Measurements from ENCODE around the gene BLVRA. TPM values are rescaled to one million over a fixed set of nuclear protein-coding genes. Genes with fewer than 3 reads are reported as not detected.

Gene BLVRA
- total RNA-seq, 2 experiments from 2014 or later: 15.7 TPM

GRCh38 chr7:43844257-43844656 is 85.8 kb downstream of the BLVRA start:
- ChIA-PET POLR2A (no interaction called here), CTCF (no interaction called here)
- intact Hi-C loops (cut with DNase I, micrococcal nuclease): no loop called here
- Histone ChIP-seq H3K36me3 (ENCODE audit: insufficient read depth, low read length) (no peaks in the 10 kb centered on the region), H3K4me1 (ENCODE audit: insufficient read depth, low read length) (peaks cover 2% of the 10 kb centered on the region), H3K9me3 (ENCODE audit: control insufficient read depth in 1 of 2, insufficient read depth in 1 of 2, low read length in 2 of 2) (no peaks in the 10 kb centered on the region), H3K27me3 (ENCODE audit: control insufficient read depth in 1 of 2, insufficient read depth in 2 of 2, low read length in 2 of 2) (no peaks in the 10 kb centered on the region), H3K27ac (ENCODE audit: low read depth in 1 of 2, low read length in 2 of 2) (no peak overlapping the region), H3K4me3 (ENCODE audit: low read length) (no peak overlapping the region)
- ATAC-seq (ENCODE audit: poor library complexity) (no peak), DNase-seq (no peak)
- peaks cover 13% of the 10 kb centered on the region for H3K27me3 Mint-ChIP-seq
- H3K4me1 Mint-ChIP-seq (ENCODE audit: low read depth): no peaks in the 10 kb centered on the region
- H3K27ac Mint-ChIP-seq: no peak overlapping the region
- no peaks in the 10 kb centered on the region for H3K9me3 Mint-ChIP-seq
- no peak overlapping the region for H3K4me3 Mint-ChIP-seq
- TF ChIP-seq, protein P1, sequence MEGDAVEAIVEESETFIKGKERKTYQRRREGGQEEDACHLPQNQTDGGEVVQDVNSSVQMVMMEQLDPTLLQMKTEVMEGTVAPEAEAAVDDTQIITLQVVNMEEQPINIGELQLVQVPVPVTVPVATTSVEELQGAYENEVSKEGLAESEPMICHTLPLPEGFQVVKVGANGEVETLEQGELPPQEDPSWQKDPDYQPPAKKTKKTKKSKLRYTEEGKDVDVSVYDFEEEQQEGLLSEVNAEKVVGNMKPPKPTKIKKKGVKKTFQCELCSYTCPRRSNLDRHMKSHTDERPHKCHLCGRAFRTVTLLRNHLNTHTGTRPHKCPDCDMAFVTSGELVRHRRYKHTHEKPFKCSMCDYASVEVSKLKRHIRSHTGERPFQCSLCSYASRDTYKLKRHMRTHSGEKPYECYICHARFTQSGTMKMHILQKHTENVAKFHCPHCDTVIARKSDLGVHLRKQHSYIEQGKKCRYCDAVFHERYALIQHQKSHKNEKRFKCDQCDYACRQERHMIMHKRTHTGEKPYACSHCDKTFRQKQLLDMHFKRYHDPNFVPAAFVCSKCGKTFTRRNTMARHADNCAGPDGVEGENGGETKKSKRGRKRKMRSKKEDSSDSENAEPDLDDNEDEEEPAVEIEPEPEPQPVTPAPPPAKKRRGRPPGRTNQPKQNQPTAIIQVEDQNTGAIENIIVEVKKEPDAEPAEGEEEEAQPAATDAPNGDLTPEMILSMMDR (IDR thresholded peaks at IDR 0.05): no peak
- H3K36me3 Mint-ChIP-seq (ENCODE audit: low read depth): no peaks in the 10 kb centered on the region

DNA sequence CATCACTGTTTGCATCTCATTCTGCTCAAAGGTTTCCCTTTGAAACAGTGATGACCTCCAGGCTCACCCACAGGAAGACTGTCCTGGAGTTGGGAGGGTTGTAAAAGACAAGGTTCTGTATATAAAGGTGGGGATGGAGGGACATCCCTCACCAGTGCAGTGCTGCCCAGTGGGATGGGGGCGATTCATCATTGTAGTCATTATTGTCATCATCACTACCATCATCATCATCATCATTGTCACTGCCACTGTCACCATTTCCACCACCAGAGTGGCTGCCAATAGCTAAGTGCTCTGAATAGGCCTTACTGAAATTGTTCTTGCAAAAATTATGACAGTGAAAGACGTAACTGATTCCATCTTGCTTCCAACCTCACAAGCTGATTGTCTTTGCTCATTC is 86.2 kb downstream of the BLVRA start:
- TF ChIP-seq, protein P1 (IDR thresholded peaks at IDR 0.05): no peak
- Histone ChIP-seq H3K27me3 (ENCODE audit: control insufficient read depth in 1 of 2, insufficient read depth in 2 of 2, low read length in 2 of 2) (no peaks in the 10 kb centered on the region), H3K36me3 (ENCODE audit: insufficient read depth, low read length) (no peaks in the 10 kb centered on the region), H3K4me3 (ENCODE audit: low read length) (no peak overlapping the region), H3K4me1 (ENCODE audit: insufficient read depth, low read length) (no peaks in the 10 kb centered on the region), H3K9me3 (ENCODE audit: control insufficient read depth in 1 of 2, insufficient read depth in 1 of 2, low read length in 2 of 2) (no peaks in the 10 kb centered on the region), H3K27ac (ENCODE audit: low read depth in 1 of 2, low read length in 2 of 2) (no peak overlapping the region)
- CTCF ChIA-PET: no interaction called here
- Mint-ChIP-seq H3K36me3 (ENCODE audit: low read depth) (no peaks in the 10 kb centered on the region), H3K27ac (no peak overlapping the region), H3K4me3 (no peak overlapping the region), H3K9me3 (no peaks in the 10 kb centered on the region), H3K4me1 (ENCODE audit: low read depth) (no peaks in the 10 kb centered on the region), H3K27me3 (peaks cover 13% of the 10 kb centered on the region)
- ATAC-seq (ENCODE audit: poor library complexity) (no peak), DNase-seq (no peak)
- intact Hi-C loops (cut with DNase I, micrococcal nuclease): no loop called here
- POLR2A ChIA-PET: no interaction called here

DNA sequence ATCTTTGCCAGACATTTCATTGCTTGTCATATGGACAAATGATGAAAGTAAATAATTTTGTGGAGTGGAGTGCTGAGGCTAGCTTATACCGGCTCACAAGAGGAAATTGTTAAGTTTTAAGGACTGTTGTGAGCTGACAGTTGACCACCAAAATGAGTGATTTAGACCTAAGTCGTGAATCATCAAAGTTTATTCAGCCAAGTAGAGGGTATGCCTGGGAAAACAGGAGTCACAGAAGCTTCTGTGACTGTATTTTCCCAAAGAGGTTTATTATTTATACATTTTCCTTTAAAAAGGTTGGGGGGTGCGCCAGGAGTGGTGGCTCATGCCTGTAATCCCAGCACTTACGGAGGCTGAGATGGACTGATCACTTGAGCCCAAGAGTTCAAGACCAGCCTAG is 89.0 kb downstream of the BLVRA start:
- POLR2A ChIA-PET: no interaction called here
- Histone ChIP-seq H3K9me3 (ENCODE audit: control insufficient read depth in 1 of 2, insufficient read depth in 1 of 2, low read length in 2 of 2) (no peaks in the 10 kb centered on the region), H3K4me1 (ENCODE audit: insufficient read depth, low read length) (no peaks in the 10 kb centered on the region), H3K4me3 (ENCODE audit: low read length) (no peak overlapping the region), H3K27me3 (ENCODE audit: control insufficient read depth in 1 of 2, insufficient read depth in 2 of 2, low read length in 2 of 2) (no peaks in the 10 kb centered on the region), H3K36me3 (ENCODE audit: insufficient read depth, low read length) (no peaks in the 10 kb centered on the region), H3K27ac (ENCODE audit: low read depth in 1 of 2, low read length in 2 of 2) (no peak overlapping the region)
- TF ChIP-seq, protein P1 (IDR thresholded peaks at IDR 0.05): no peak
- H3K36me3 Mint-ChIP-seq (ENCODE audit: low read depth): no peaks in the 10 kb centered on the region
- no peaks in the 10 kb centered on the region for H3K4me1 Mint-ChIP-seq (ENCODE audit: low read depth)
- H3K9me3 Mint-ChIP-seq: no peaks in the 10 kb centered on the region
- intact Hi-C loops (cut with DNase I, micrococcal nuclease): no loop called here
- H3K27ac Mint-ChIP-seq: no peak overlapping the region
- no peak overlapping the region for H3K4me3 Mint-ChIP-seq
- DNase-seq (no peak), ATAC-seq (ENCODE audit: poor library complexity) (no peak)
- peaks cover 13% of the 10 kb centered on the region for H3K27me3 Mint-ChIP-seq
- CTCF ChIA-PET: interaction anchor here (0.8 kb wide), 1 partner anchor 83 kb away, joined by 3 read pairs; no protein-coding TSS in a partner anchor
